PC-9 (cell line): ENCODE measurements around the gene ATP10A. TPM values are rescaled to one million over a fixed set of nuclear protein-coding genes. Genes with fewer than 3 reads are reported as not detected.

Source experiments
- BruUV-seq: library from RNA; stranded (reverse); fragments of 400-500 nt; replicated peaks from 2 replicates; lab custom pipeline; 2021; lab: Mats Ljungman, UMichigan
- CTCF ChIA-PET: fragments of 300-600 bp; sonication (Branson Sonifier 250); formaldehyde crosslinking; loops from one replicate; lab custom pipeline; 2022; ENCODE audit warnings: antibody characterized with exemption; lab: Charles Lee
- POLR2A ChIA-PET: fragments of 300-600 bp; sonication (Branson Sonifier 250); formaldehyde crosslinking; loops from one replicate; lab custom pipeline; 2022; ENCODE audit warnings: antibody characterized with exemption; ENCODE audit not compliant: unreplicated experiment; lab: Charles Lee
- DNase-seq, 2 experiments: peaks; one replicate each; pipeline versions ENCODE4 v3.0.0 to v3.0.0-alpha.2; 2015 to 2022; ENCODE audit warnings: mixed read lengths in 1 of 2
- H2AFZ ChIP-seq: fragments of 200-600 bp; sonication (generic); 2 replicates; pipeline ENCODE4 v1.8.1; 2017; ENCODE audit warnings: antibody characterized with exemption
- H3F3A ChIP-seq: fragments of 200-600 bp; sonication (generic); 2 replicates; pipeline ENCODE4 v1.8.1; 2017; ENCODE audit warnings: antibody characterized with exemption, mild to moderate bottlenecking, low read depth; ENCODE audit not compliant: insufficient read depth
- H3K27ac ChIP-seq: fragments of 200-600 bp; sonication (generic); 2 replicates; pipeline ENCODE4 v1.6.1; 2016; ENCODE audit warnings: mixed run types
- H3K27me3 ChIP-seq: fragments of 200-600 bp; sonication (generic); 2 replicates; pipeline ENCODE4 v1.6.1; 2016; ENCODE audit warnings: low read depth, mixed run types; ENCODE audit not compliant: insufficient read depth
- H3K36me3 ChIP-seq: fragments of 200-600 bp; sonication (generic); 2 replicates; pipeline ENCODE4 v1.6.1; 2016; ENCODE audit warnings: low read depth, mixed run types
- H3K4me1 ChIP-seq: fragments of 200-600 bp; sonication (generic); replicated peaks from 2 replicates; pipeline ENCODE4 v1.6.1; 2016; ENCODE audit warnings: mixed run types; ENCODE audit not compliant: insufficient read depth
- H3K4me2 ChIP-seq: fragments of 200-600 bp; sonication (generic); 2 replicates; pipeline ENCODE4 v1.6.1; 2017; ENCODE audit warnings: mixed run types
- H3K4me3 ChIP-seq: fragments of 200-600 bp; sonication (generic); 2 replicates; pipeline ENCODE4 v1.6.1; 2016; ENCODE audit warnings: mixed run types
- H3K79me2 ChIP-seq: fragments of 200-600 bp; sonication (generic); 2 replicates; pipeline ENCODE4 v1.6.1; 2017; ENCODE audit warnings: low read depth, mixed run types
- H3K9me2 ChIP-seq: fragments of 200-600 bp; sonication (generic); 2 replicates; pipeline ENCODE4 v1.8.1; 2017; ENCODE audit warnings: mild to moderate bottlenecking; ENCODE audit not compliant: insufficient read depth
- H3K9me3 ChIP-seq: fragments of 200-600 bp; sonication (generic); 2 replicates; pipeline ENCODE4 v1.8.1; 2016; ENCODE audit warnings: low read depth; ENCODE audit not compliant: insufficient read depth
- H4K20me1 ChIP-seq: fragments of 200-600 bp; sonication (generic); 2 replicates; pipeline ENCODE4 v1.8.1; 2017; ENCODE audit not compliant: insufficient read depth
- CTCF ChIP-seq: fragments of 200-600 bp; sonication (generic); conservative IDR thresholded peaks from 2 replicates; pipeline ENCODE4 v1.6.1; 2017; ENCODE audit warnings: mixed run types, antibody characterized with exemption, mild to moderate bottlenecking, moderate library complexity
- EZH2 ChIP-seq: fragments of 200-600 bp; sonication (generic); IDR thresholded peaks from 2 replicates; pipeline ENCODE4 v1.8.0; 2017; ENCODE audit warnings: antibody characterized with exemption, low read depth
- intact Hi-C: fragments of 100-400 bp; cut with micrococcal nuclease; formaldehyde crosslinking; loops from one replicate; pipeline ENCODE4 v1.10.0; 2022; ENCODE audit not compliant: unreplicated experiment
- total RNA-seq: library from RNA; stranded (reverse); gene quantifications from 2 replicates; pipeline ENCODE4 v1.2.3, GENCODE V29; 2021

ATP10A gene
- total RNA-seq, 1 experiment from 2014 or later = not detected

- Histone ChIP-seq H3K27ac (no peak overlapping the region), H3K4me1 (no peaks in the 10 kb centered on the region), H3K27me3 (peaks cover 46% of the 10 kb centered on the region), H3K4me2 (no peak overlapping the region), H3K9me2 (no peaks in the 10 kb centered on the region), H3F3A (no peaks in the 10 kb centered on the region), H3K36me3 (no peaks in the 10 kb centered on the region), H3K79me2 (no peaks in the 10 kb centered on the region), H3K9me3 (no peaks in the 10 kb centered on the region), H4K20me1 (no peaks in the 10 kb centered on the region), H2AFZ (no peak overlapping the region), H3K4me3 (no peak overlapping the region)
- POLR2A ChIA-PET = no interaction called here
- no peak for TF ChIP-seq EZH2
- no peak for TF ChIP-seq CTCF
- no peak for DNase-seq
- BruUV-seq = no TSS peak
- intact Hi-C loops = no loop called here
- CTCF ChIA-PET = no interaction called here
Observed at GRCh38 chr15:25705433-25706115, 157.6 kb downstream of the ATP10A start.

- Histone ChIP-seq H3K9me3 (no peaks in the 10 kb centered on the region), H3F3A (no peaks in the 10 kb centered on the region), H2AFZ (no peak overlapping the region), H3K4me1 (no peaks in the 10 kb centered on the region), H3K27ac (no peak overlapping the region), H3K9me2 (no peaks in the 10 kb centered on the region), H3K4me3 (no peak overlapping the region), H3K36me3 (no peaks in the 10 kb centered on the region), H3K79me2 (no peaks in the 10 kb centered on the region), H3K27me3 (peaks cover 37% of the 10 kb centered on the region), H3K4me2 (no peak overlapping the region), H4K20me1 (no peaks in the 10 kb centered on the region)
- DNase-seq = no peak
- ChIA-PET POLR2A (no interaction called here), CTCF (no interaction called here)
- BruUV-seq = no TSS peak
- intact Hi-C loops = no loop called here
- TF ChIP-seq EZH2 (no peak), CTCF (no peak)
Observed at GRCh38 chr15:25703726-25704125, 159.4 kb downstream of the ATP10A start.

DNA sequence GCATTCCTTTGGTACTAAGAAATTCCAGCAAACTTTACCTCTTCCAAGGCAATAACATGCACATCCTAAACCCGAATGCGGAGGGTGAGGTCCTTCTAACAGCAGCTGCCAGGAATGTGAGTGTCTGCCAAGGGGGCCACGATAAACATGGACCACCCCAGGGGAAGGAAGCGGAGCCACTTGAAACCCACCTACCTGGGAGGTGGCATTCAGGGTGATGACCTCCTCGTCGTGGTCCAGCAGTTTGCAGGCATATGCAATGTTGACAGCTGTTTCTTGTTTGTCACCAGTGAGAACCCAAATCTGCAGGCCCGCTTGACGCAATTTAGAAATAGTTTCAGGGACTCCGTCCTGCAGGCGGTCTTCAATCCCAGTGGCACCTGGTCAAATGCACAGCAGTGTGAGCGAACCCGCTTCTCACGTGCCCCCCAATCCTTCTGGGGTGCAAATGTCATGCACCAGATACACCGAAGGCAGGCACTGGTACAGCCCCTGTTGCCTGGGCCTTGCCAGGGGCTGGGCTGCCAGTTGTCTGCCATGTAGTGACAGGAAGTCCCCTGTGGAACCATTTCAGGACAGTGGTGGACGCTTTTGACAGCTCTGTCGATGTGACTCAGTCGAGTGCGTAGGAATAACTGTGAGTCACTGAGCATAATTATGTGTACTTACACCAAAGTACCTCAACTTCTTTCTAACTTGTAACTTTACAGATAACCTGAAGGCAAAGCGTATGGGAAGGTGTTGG, 161.2 kb downstream of the ATP10A start:
- no peaks in the 10 kb centered on the region for H3K9me3 ChIP-seq
- H4K20me1 ChIP-seq = no peaks in the 10 kb centered on the region
- no peak for TF ChIP-seq EZH2
- TF ChIP-seq CTCF = no peak
- no peaks in the 10 kb centered on the region for H3K36me3 ChIP-seq
- no peaks in the 10 kb centered on the region for H3K9me2 ChIP-seq
- no peaks in the 10 kb centered on the region for H3K79me2 ChIP-seq
- no peak overlapping the region for H2AFZ ChIP-seq
- ChIA-PET CTCF (no interaction called here), POLR2A (no interaction called here)
- H3K4me2 ChIP-seq = no peak overlapping the region
- H3K4me3 ChIP-seq = no peak overlapping the region
- H3F3A ChIP-seq = no peaks in the 10 kb centered on the region
- DNase-seq = no peak
- no peaks in the 10 kb centered on the region for H3K4me1 ChIP-seq
- H3K27me3 ChIP-seq = peaks cover 26% of the 10 kb centered on the region
- BruUV-seq = no TSS peak
- intact Hi-C loops = no loop called here
- H3K27ac ChIP-seq = no peak overlapping the region
